ENCODE results near the gene CYP46A1.
A peak's percentile ranks its signal among the peaks of the same experiment; 100 is the strongest.

CYP46A1 gene

GRCh38 chr14:99727096-99727870, 43.2 kb downstream of the CYP46A1 start:
- TF ChIP-seq CTCF (IDR thresholded peaks at IDR 0.05; ENCODE audit: unreplicated experiment in 3 of 3): no peak
- Mint-ChIP-seq H3K9me3 (no peaks in the 10 kb centered on the region), H3K4me1 (peaks cover 2% of the 10 kb centered on the region), H3K36me3 (ENCODE audit: low read depth) (no peaks in the 10 kb centered on the region), H3K27me3 (ENCODE audit: low read depth) (peaks cover 13% of the 10 kb centered on the region), H3K27ac (no peak overlapping the region), H3K4me3 (no peak overlapping the region)

GRCh38 chr14:99728231-99728920, 44.3 kb downstream of the CYP46A1 start:
- Mint-ChIP-seq H3K27me3 (ENCODE audit: low read depth) (peaks cover 13% of the 10 kb centered on the region), H3K9me3 (no peaks in the 10 kb centered on the region), H3K36me3 (ENCODE audit: low read depth) (no peaks in the 10 kb centered on the region), H3K4me1 (peaks cover 8% of the 10 kb centered on the region), H3K27ac (peak overlapping the region in 1 of 3 experiments; percentile 31), H3K4me3 (no peak overlapping the region)
- no peak for TF ChIP-seq CTCF (IDR thresholded peaks at IDR 0.05; ENCODE audit: unreplicated experiment in 3 of 3)

GRCh38 chr14:99728981-99729451, 44.9 kb downstream of the CYP46A1 start:
- Mint-ChIP-seq H3K4me3 (no peak overlapping the region), H3K4me1 (peaks cover 14% of the 10 kb centered on the region), H3K9me3 (no peaks in the 10 kb centered on the region), H3K36me3 (ENCODE audit: low read depth) (no peaks in the 10 kb centered on the region), H3K27ac (peak overlapping the region in 1 of 3 experiments; percentile 31), H3K27me3 (ENCODE audit: low read depth) (peaks cover 13% of the 10 kb centered on the region)
- TF ChIP-seq CTCF (IDR thresholded peaks at IDR 0.05; ENCODE audit: unreplicated experiment in 3 of 3): no peak

- peak; percentile 91 to 96 (median 95) for TF ChIP-seq CTCF (IDR thresholded peaks at IDR 0.05; ENCODE audit: unreplicated experiment in 3 of 3)
- H3K36me3 Mint-ChIP-seq (ENCODE audit: low read depth): no peaks in the 10 kb centered on the region
- peak overlapping the region; percentile 80 to 86 (median 83) for H3K4me3 Mint-ChIP-seq
- peaks cover 14% of the 10 kb centered on the region for H3K4me1 Mint-ChIP-seq
- peak overlapping the region; percentile 28 to 71 (median 55) for H3K27ac Mint-ChIP-seq
- H3K9me3 Mint-ChIP-seq: no peaks in the 10 kb centered on the region
- peaks cover 15% of the 10 kb centered on the region for H3K27me3 Mint-ChIP-seq (ENCODE audit: low read depth)
These were observed 46.1 kb downstream of the CYP46A1 start for GRCh38 chr14:99729991-99730875.

- H3K27me3 Mint-ChIP-seq (ENCODE audit: low read depth): peaks cover 17% of the 10 kb centered on the region
- peaks cover 14% of the 10 kb centered on the region for H3K4me1 Mint-ChIP-seq
- H3K36me3 Mint-ChIP-seq (ENCODE audit: low read depth): no peaks in the 10 kb centered on the region
- no peaks in the 10 kb centered on the region for H3K9me3 Mint-ChIP-seq
- H3K4me3 Mint-ChIP-seq: peak overlapping the region; percentile 80 to 86 (median 83)
- TF ChIP-seq CTCF (IDR thresholded peaks at IDR 0.05; ENCODE audit: unreplicated experiment in 3 of 3): no peak
- H3K27ac Mint-ChIP-seq: peak overlapping the region; percentile 28 to 71 (median 55)
These were observed 46.9 kb downstream of the CYP46A1 start for GRCh38 chr14:99730876-99731546.

Data from nephron (organoid).